Measurements from ENCODE around the gene NECAB3.
A peak's percentile ranks its signal among the peaks of the same experiment; 100 is the strongest.

Gene NECAB3

GRCh38 chr20:33663161-33664084, 10.8 kb downstream of the NECAB3 start:
- peak; percentile 86 for DNase-seq (ENCODE audit: low spot score)

GRCh38 chr20:33662172-33662571, 12.1 kb downstream of the NECAB3 start, which contains the start of gene C20orf144:
Gene C20orf144 (plus strand): TSS chr20:33662327. CDS start chr20:33662346, 19 bp downstream.
- no peak for DNase-seq (ENCODE audit: low spot score)

GRCh38 chr20:33660685-33661058, 13.6 kb downstream of the NECAB3 start:
- DNase-seq (ENCODE audit: low spot score), result no peak

- DNase-seq (ENCODE audit: low spot score), result no peak
Observed at GRCh38 chr20:33660035-33660684, 14.1 kb downstream of the NECAB3 start.

GRCh38 chr20:33659341-33660034, 14.7 kb downstream of the NECAB3 start:
- no peak for DNase-seq (ENCODE audit: low spot score)

- no peak for DNase-seq (ENCODE audit: low spot score)
Observed at GRCh38 chr20:33658929-33659328, 15.3 kb downstream of the NECAB3 start.

GRCh38 chr20:33658510-33658909, 15.7 kb downstream of the NECAB3 start:
- no peak for DNase-seq (ENCODE audit: low spot score)

- no peak for DNase-seq (ENCODE audit: low spot score)
Observed at GRCh38 chr20:33657704-33658095, 16.5 kb downstream of the NECAB3 start.

- DNase-seq (ENCODE audit: low spot score), result no peak
Observed at GRCh38 chr20:33656783-33657703, 17.2 kb downstream of the NECAB3 start.

GRCh38 chr20:33656010-33656782, 18.0 kb downstream of the NECAB3 start:
- no peak for DNase-seq (ENCODE audit: low spot score)

GRCh38 chr20:33655164-33655563, 19.1 kb downstream of the NECAB3 start:
- DNase-seq (ENCODE audit: low spot score), result no peak

GRCh38 chr20:33654680-33655161, 19.5 kb downstream of the NECAB3 start:
- DNase-seq (ENCODE audit: low spot score), result no peak

- no peak for DNase-seq (ENCODE audit: low spot score)
Observed at GRCh38 chr20:33653900-33654596, 20.2 kb downstream of the NECAB3 start.

- peak; percentile 87 for DNase-seq (ENCODE audit: low spot score)
Observed at GRCh38 chr20:33653218-33653899, 20.9 kb downstream of the NECAB3 start.

GRCh38 chr20:33651562-33652048, 22.6 kb downstream of the NECAB3 start:
- no peak for DNase-seq (ENCODE audit: low spot score)

- no peak for DNase-seq (ENCODE audit: low spot score)
Observed at GRCh38 chr20:33650753-33651561, 23.3 kb downstream of the NECAB3 start.

- DNase-seq (ENCODE audit: low spot score), result no peak
Observed at GRCh38 chr20:33650111-33650752, 24.0 kb downstream of the NECAB3 start.

GRCh38 chr20:33649201-33649681, 25.0 kb downstream of the NECAB3 start:
- DNase-seq (ENCODE audit: low spot score), result peak; percentile 57

All from AG08395 (cell line).